DMS79 treated with DMSO at 0.1 percent for 48 hours (cell line): Measurements from ENCODE around the gene CALCA.

Experiments
- DNase-seq: peaks from one replicate; lab custom pipeline; 2025; lab: John Stamatoyannopoulos, UW

Gene CALCA

DNA sequence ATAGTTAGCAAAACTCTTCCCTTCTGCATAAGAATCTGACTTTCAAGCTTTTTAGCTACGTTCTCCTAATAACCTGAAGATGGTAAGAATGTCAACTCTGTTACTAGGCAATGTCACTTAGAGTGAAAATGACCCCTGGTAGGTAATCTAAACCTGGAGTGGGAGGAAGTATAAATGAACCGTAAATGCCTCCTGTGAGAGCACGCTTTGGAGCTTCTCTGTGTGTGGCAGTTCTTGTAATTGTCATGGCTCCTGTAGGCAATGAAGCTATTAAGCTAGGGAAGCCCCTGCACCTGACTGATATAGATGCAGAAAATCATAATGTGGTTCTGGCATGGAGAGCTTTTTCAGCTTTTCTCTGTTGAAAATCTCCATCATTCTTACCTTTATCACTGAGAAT, 29.4 kb downstream of the CALCA start:
- peak; percentile 22 for DNase-seq

DNA sequence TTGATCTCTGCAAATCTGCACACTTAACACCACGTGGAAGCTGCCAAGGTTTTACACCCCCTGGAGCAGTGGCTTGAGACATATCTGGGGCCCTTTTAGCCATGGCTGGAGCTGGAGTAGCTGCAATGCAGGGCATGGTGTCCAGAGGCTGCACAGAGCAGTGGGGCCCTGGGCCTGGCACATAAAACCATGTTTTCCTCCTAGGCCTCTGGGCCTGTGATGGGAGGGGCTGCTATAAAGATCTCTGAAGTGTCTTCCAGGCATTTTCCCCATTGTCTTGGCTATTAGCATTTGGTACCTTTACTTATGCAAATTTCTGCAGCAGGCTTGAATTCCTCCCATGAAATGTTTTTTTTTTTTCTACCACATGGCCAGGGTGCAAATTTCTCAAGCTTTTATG, 33.2 kb downstream of the CALCA start:
- DNase-seq, result no peak

DNA sequence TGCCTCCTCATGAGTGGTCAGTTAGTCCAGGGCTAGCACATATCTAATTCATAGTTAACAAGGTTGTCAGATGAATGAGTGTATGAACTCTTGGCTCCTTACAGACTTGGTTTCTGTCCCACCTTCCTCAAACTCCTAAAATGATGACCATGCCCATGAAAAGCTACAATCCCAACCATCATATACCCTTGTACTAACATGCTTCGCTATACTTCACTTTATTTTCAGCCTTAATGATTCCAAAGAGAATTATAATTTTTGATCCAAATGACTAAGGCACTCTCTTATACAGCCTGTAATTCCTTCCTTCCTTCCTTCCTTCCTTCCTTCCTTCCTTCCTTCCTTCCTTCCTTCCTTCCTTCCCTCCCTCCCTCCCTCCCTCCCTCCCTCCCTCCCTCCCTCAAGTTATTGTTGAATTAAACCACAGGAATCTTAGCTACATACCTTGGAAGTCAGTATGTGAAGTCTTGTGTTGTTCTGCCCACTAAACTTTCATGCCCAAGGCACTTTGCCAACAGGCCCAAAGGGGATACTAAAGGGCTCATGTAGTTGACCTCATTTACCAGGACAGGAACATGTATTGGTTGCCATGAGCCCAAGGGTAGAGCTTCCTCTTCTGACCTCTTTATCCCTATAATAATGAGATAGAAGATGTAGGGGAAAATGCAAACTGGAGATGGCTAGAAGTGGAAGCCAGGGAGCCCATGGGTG, 37.4 kb downstream of the CALCA start:
- DNase-seq, result no peak

DNA sequence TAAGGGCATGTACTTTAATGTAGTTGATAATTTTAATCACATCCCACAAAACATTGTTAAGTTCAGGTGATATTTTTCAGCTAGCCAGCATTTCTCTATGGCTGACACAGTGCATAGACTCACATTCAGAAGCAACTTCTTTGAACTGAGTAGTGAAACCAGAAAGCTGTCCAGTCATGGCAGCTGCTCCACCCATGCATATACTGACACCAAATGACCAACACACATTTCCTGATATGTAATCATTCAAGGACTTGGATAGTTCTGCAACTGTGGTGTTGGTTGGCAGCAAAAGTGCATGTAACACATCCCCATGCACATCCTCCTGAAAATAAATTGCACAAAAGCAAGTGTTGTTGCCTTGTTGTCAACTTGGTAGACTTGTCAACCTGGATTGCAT, 39.7 kb downstream of the CALCA start:
- DNase-seq, result no peak

DNA sequence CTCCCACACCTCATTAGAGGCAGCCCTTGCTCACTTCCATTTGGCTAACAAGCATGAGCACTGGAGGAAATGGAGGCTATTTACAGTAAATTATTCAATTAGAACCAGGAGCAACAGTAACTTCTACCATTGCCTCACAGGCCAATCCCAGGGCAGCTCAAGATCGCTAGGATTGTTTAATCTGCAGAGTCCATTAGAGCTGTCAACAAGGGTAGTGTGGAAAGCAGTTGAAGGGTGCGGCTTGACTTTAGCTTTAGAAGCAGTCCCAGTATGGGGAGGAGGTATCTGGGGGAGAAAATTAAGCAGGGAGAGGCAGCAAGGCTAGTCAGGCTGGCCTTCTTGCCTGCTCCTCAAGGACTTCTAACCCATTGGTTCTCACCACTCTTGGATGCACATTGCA, 41.8 kb downstream of the CALCA start:
- no peak for DNase-seq

DNA sequence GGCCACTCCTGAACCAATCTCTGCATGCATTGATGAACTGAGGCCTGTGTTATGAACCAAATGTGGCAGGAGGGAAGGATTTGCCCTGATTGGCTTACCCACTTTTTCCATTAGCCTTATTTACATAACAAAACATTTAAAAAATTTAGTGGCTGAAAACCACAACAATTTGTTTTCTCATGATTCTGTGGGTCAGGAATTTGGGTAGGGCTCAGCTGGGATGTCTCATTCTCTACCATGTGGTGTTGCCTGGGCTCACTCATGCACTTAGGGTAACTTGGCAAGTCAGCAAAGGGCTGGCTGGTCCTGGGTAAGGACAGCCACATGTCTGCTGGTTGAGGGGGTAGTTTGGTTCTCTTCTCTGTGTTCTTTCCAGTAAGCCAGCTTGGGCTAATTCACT, 45.0 kb downstream of the CALCA start:
- no peak for DNase-seq

DNA sequence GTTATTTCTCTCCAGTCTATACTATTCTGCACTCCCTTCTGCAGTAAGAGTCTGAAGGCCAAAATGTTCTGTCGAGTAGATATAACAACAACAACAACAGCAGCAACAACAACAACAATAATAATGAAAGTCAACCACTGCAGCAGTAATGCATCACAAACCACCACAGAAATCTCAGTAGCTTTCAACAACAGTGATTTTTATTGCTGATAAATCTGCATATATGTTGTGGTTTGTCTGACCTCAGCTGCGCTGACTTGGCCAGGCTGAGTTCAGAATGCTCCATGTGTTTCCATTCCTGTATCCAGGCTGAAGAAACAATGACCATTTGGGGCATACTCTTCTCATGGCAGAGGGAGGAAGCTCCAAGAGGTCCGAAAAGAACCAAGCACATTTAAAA, 47.8 kb downstream of the CALCA start:
- no peak for DNase-seq
